Natural killer cell (primary cell): ENCODE data around the gene GPR37. TPM values are rescaled to one million over a fixed set of nuclear protein-coding genes. Genes with fewer than 3 reads are reported as not detected.

ENCODE experiments used
- ATAC-seq, 3 donors: fragments of 150-1000 bp in 2 of 3; fragments of 200-7000 bp in 1 of 3; cut with Tn5 transposase; 1 replicate in 1 of 3; 2 replicates in 2 of 3; pipeline ENCODE4 v1.10.0; 2021; ENCODE audit warnings: mild to moderate bottlenecking in 2 of 3, moderate library complexity in 2 of 3
- DNase-seq, 2 donors: peaks; one replicate each; pipeline versions ENCODE4 v3.0.0 to v3.0.0-alpha.2; 2013 to 2021; ENCODE audit warnings: mixed read lengths in 1 of 2
- H3K27ac ChIP-seq: one replicate; pipeline ENCODE4 v1.5.1; 2013; ENCODE audit warnings: mild to moderate bottlenecking, low read length
- H3K27me3 ChIP-seq: one replicate; pipeline ENCODE4 v1.6.1; 2013; ENCODE audit warnings: low read length; ENCODE audit not compliant: control insufficient read depth, insufficient read depth
- H3K36me3 ChIP-seq: one replicate; pipeline ENCODE4 v1.6.1; 2013; ENCODE audit warnings: low read length; ENCODE audit not compliant: control insufficient read depth, insufficient read depth
- H3K4me1 ChIP-seq: one replicate; pipeline ENCODE4 v1.6.1; 2013; ENCODE audit warnings: low read length; ENCODE audit not compliant: control insufficient read depth, insufficient read depth
- H3K4me3 ChIP-seq: one replicate; pipeline ENCODE4 v1.5.1; 2013; ENCODE audit warnings: low read length
- H3K9me3 ChIP-seq: one replicate; pipeline ENCODE4 v1.6.1; 2013; ENCODE audit warnings: low read length; ENCODE audit not compliant: control insufficient read depth, insufficient read depth
- H3K27ac Mint-ChIP-seq, 2 donors: one replicate each; pipeline ENCODE4 v1.8.0; 2022; ENCODE audit warnings: mild to moderate bottlenecking in 2 of 2, mixed read lengths in 2 of 2, moderate library complexity in 1 of 2
- H3K27me3 Mint-ChIP-seq, 2 donors: one replicate each; pipeline ENCODE4 v1.8.0; 2022; ENCODE audit warnings: low read depth in 2 of 2, mixed read lengths in 2 of 2
- H3K36me3 Mint-ChIP-seq: one replicate; pipeline ENCODE4 v1.8.0; 2022; ENCODE audit warnings: mixed read lengths
- H3K4me1 Mint-ChIP-seq, 2 donors: one replicate each; pipeline ENCODE4 v1.8.0; 2022; ENCODE audit warnings: mixed read lengths in 2 of 2
- H3K4me3 Mint-ChIP-seq: one replicate; pipeline ENCODE4 v1.8.0; 2022; ENCODE audit warnings: mild to moderate bottlenecking, moderate library complexity, mixed read lengths
- H3K9me3 Mint-ChIP-seq, 2 donors: one replicate each; pipeline ENCODE4 v1.8.0; 2022; ENCODE audit warnings: mixed read lengths in 2 of 2
- CTCF ChIP-seq: fragments of 200-600 bp; IDR thresholded peaks from one replicate; pipeline ENCODE4 v1.8.0; 2022; ENCODE audit warnings: antibody characterized with exemption
- WGBS: methylation state at CpG from one replicate; pipeline ENCODE4 v1.1.7; 2013; ENCODE audit warnings: missing lambda C conversion rate; ENCODE audit not compliant: insufficient coverage; 5-methylcytosine and 5-hydroxymethylcytosine counted together
- intact Hi-C: fragments of 100-400 bp; cut with micrococcal nuclease; formaldehyde crosslinking; loops from one replicate; pipeline ENCODE4 v1.14.2; 2022
- total RNA-seq, 4 donors: library from RNA; stranded (reverse); fragments of 120-200 nt in 1 of 4; gene quantifications; one replicate each; pipeline versions ENCODE4 v1.2.3 to v1.2.4, GENCODE V29; 2013 to 2022

GPR37 gene
- total RNA-seq, 3 donors from 2014 or later (not counting 1 experiment from before 2014, with no cell fraction given), result not detected

GRCh38 chr7:124773938-124774337 is 8.3 kb upstream of the GPR37 start:
- intact Hi-C loops, result no loop called here
- no peak for DNase-seq
- Histone ChIP-seq H3K27me3 (no peaks in the 10 kb centered on the region), H3K36me3 (no peaks in the 10 kb centered on the region), H3K4me3 (no peak overlapping the region), H3K9me3 (peaks cover 2% of the 10 kb centered on the region), H3K4me1 (no peaks in the 10 kb centered on the region), H3K27ac (no peak overlapping the region)
- no peak overlapping the region for H3K27ac Mint-ChIP-seq
- peaks cover 2 to 5% of the 10 kb centered on the region in 2 donors for H3K9me3 Mint-ChIP-seq
- WGBS, result 100% methylated on average over 1 of the region's 4 CpGs
- H3K4me3 Mint-ChIP-seq, result no peak overlapping the region
- no peak for TF ChIP-seq CTCF
- no peaks in the 10 kb centered on the region for H3K36me3 Mint-ChIP-seq
- no peaks in the 10 kb centered on the region for H3K4me1 Mint-ChIP-seq
- ATAC-seq, result no peak
- peaks cover 10 to 13% of the 10 kb centered on the region in 2 donors for H3K27me3 Mint-ChIP-seq

GRCh38 chr7:124773339-124773738 is 7.7 kb upstream of the GPR37 start:
- peaks cover 2 to 5% of the 10 kb centered on the region in 2 donors for H3K9me3 Mint-ChIP-seq
- H3K4me3 ChIP-seq, result no peak overlapping the region
- intact Hi-C loops, result no loop called here
- H3K4me1 Mint-ChIP-seq, result no peaks in the 10 kb centered on the region
- H3K27ac ChIP-seq, result no peak overlapping the region
- H3K36me3 Mint-ChIP-seq, result no peaks in the 10 kb centered on the region
- H3K27me3 ChIP-seq, result no peaks in the 10 kb centered on the region
- no peak for DNase-seq
- H3K27ac Mint-ChIP-seq, result no peak overlapping the region
- WGBS, result 92% methylated on average over 3 of the region's 3 CpGs
- ATAC-seq, result no peak
- no peaks in the 10 kb centered on the region for H3K4me1 ChIP-seq
- no peaks in the 10 kb centered on the region for H3K36me3 ChIP-seq
- peaks cover 2% of the 10 kb centered on the region for H3K9me3 ChIP-seq
- H3K4me3 Mint-ChIP-seq, result no peak overlapping the region
- TF ChIP-seq CTCF, result no peak
- H3K27me3 Mint-ChIP-seq, result peaks cover 10 to 13% of the 10 kb centered on the region in 2 donors

GRCh38 chr7:124769136-124769535 is 3.5 kb upstream of the GPR37 start:
- WGBS, result 100% methylated on average over 1 of the region's 1 CpG
- H3K4me1 ChIP-seq, result peaks cover 14% of the 10 kb centered on the region
- H3K9me3 Mint-ChIP-seq, result peaks cover 2 to 4% of the 10 kb centered on the region in 2 donors
- ATAC-seq, result no peak
- peaks cover 10 to 13% of the 10 kb centered on the region in 2 donors for H3K4me1 Mint-ChIP-seq
- TF ChIP-seq CTCF, result no peak
- DNase-seq, result no peak
- H3K27ac Mint-ChIP-seq, result no peak overlapping the region
- H3K4me3 Mint-ChIP-seq, result no peak overlapping the region
- no peaks in the 10 kb centered on the region for H3K36me3 ChIP-seq
- H3K27ac ChIP-seq, result no peak overlapping the region
- peaks cover 2% of the 10 kb centered on the region for H3K9me3 ChIP-seq
- H3K4me3 ChIP-seq, result no peak overlapping the region
- H3K36me3 Mint-ChIP-seq, result no peaks in the 10 kb centered on the region
- intact Hi-C loops, result no loop called here
- peaks cover 19% of the 10 kb centered on the region for H3K27me3 ChIP-seq
- H3K27me3 Mint-ChIP-seq, result peaks cover 13 to 15% of the 10 kb centered on the region in 2 donors

- ATAC-seq, result no peak
- H3K4me1 ChIP-seq, result peaks cover 18% of the 10 kb centered on the region
- H3K27me3 ChIP-seq, result peaks cover 25% of the 10 kb centered on the region
- no CpG with 5 or more reads among the region's 1 CpG for whole genome bisulfite sequencing
- Mint-ChIP-seq H3K27ac (no peak overlapping the region), H3K4me3 (no peak overlapping the region), H3K4me1 (peaks cover 14 to 19% of the 10 kb centered on the region in 2 donors), H3K27me3 (peaks cover 19 to 20% of the 10 kb centered on the region in 2 donors), H3K9me3 (peaks cover 2 to 4% of the 10 kb centered on the region in 2 donors), H3K36me3 (peaks cover 5% of the 10 kb centered on the region)
- no peak for TF ChIP-seq CTCF
- intact Hi-C loops, result no loop called here
- peaks cover 2% of the 10 kb centered on the region for H3K9me3 ChIP-seq
- H3K27ac ChIP-seq, result no peak overlapping the region
- H3K4me3 ChIP-seq, result no peak overlapping the region
- H3K36me3 ChIP-seq, result no peaks in the 10 kb centered on the region
- no peak for DNase-seq
Observed at GRCh38 chr7:124768525-124768924, 2.9 kb upstream of the GPR37 start.
